AG04449 (cell line): ENCODE results near the gene CRABP2.

ENCODE experiments used
- CTCF ChIA-PET: fragments of 350-600 bp; formaldehyde crosslinking; extraction: SDS; loops from one replicate; lab custom pipeline; 2021; ENCODE audit warnings: antibody characterized with exemption; lab: Yijun Ruan, JAX
- POLR2A ChIA-PET: fragments of 400-600, 350-600 bp; formaldehyde crosslinking; extraction: SDS; loops from one replicate; lab custom pipeline; 2020; ENCODE audit warnings: antibody characterized with exemption, inconsistent platforms; lab: Yijun Ruan, JAX
- DNase-seq: peaks from one replicate; pipeline ENCODE4 v3.0.0-alpha.2; 2010; ENCODE audit warnings: low read depth, low spot score
- H3K4me3 ChIP-seq: 2 replicates; pipeline ENCODE4 v1.5.1; 2011; ENCODE audit warnings: low read depth, mild to moderate bottlenecking, control low read depth, low read length
- CTCF ChIP-seq: IDR thresholded peaks from one replicate; pipeline ENCODE4 v1.5.1; 2011; ENCODE audit warnings: mild to moderate bottlenecking, moderate library complexity, low read length, control low read depth, inconsistent platforms; ENCODE audit not compliant: insufficient read depth; ENCODE audit errors: missing control alignments

Gene CRABP2

GRCh38 chr1:156750711-156751450 is 45.5 kb upstream of the CRABP2 start:
- no peak for DNase-seq
- TF ChIP-seq CTCF, result no peak
- ChIA-PET POLR2A (interaction anchor here (0.9 to 3.1 kb wide), 8 partner anchors 10 to 108 kb away, joined by 3 to 18 read pairs (median 6); partner anchors contain the start of genes INSRR, ISG20L2, METTL25B and MRPL24), CTCF (interaction anchor here (0.9 to 3.4 kb wide), 4 partner anchors 24 to 107 kb away, joined by 3 to 15 read pairs (median 8); no protein-coding TSS in a partner anchor)
- H3K4me3 ChIP-seq, result peak overlapping the region; percentile 96

- CTCF ChIA-PET, result interaction anchor here (0.8 to 3.4 kb wide), 3 partner anchors 21 to 108 kb away, joined by 3 to 12 read pairs (median 3); no protein-coding TSS in a partner anchor
- DNase-seq, result no peak
- no peak for TF ChIP-seq CTCF
- POLR2A ChIA-PET, result interaction anchor here (1.1 to 3.1 kb wide), 3 partner anchors 9 to 22 kb away, joined by 4 to 18 read pairs (median 12); partner anchors contain the start of genes ISG20L2, METTL25B and MRPL24
- H3K4me3 ChIP-seq, result peak overlapping the region; percentile 96
Measured at GRCh38 chr1:156750191-156750672, 44.8 kb upstream of the CRABP2 start.

GRCh38 chr1:156749419-156750118 is 44.2 kb upstream of the CRABP2 start:
- POLR2A ChIA-PET, result interaction anchor here (1.1 to 3.1 kb wide), 2 partner anchors 9 to 22 kb away, joined by 4 to 18 read pairs; partner anchors contain the start of genes ISG20L2, METTL25B and MRPL24
- peak overlapping the region; percentile 96 for H3K4me3 ChIP-seq
- no peak for DNase-seq
- TF ChIP-seq CTCF, result no peak
- CTCF ChIA-PET, result interaction anchor here (0.8 to 3.4 kb wide), 3 partner anchors 20 to 60 kb away, joined by 3 to 12 read pairs (median 4); no protein-coding TSS in a partner anchor

- POLR2A ChIA-PET, result interaction anchor here (1.8 kb wide), 1 partner anchor 21 kb away, joined by 7 read pairs; the partner anchor contains the start of genes ISG20L2 and METTL25B
- peak overlapping the region; percentile 96 for H3K4me3 ChIP-seq
- no peak for DNase-seq
- no peak for TF ChIP-seq CTCF
- CTCF ChIA-PET, result interaction anchor here (0.8 to 1.8 kb wide), 2 partner anchors 22 to 23 kb away, joined by 4 to 16 read pairs; partner anchors contain the start of genes ISG20L2 and METTL25B
Measured at GRCh38 chr1:156748670-156749418, 43.5 kb upstream of the CRABP2 start.

- no peak for DNase-seq
- CTCF ChIA-PET, result interaction anchor here (0.8 to 1.9 kb wide), 11 partner anchors 18 to 180 kb away, joined by 3 to 16 read pairs (median 4); partner anchors contain the start of genes ISG20L2, METTL25B and NTRK1
- POLR2A ChIA-PET, result interaction anchor here (0.7 to 1.8 kb wide), 3 partner anchors 19 to 771 kb away, joined by 3 to 7 read pairs (median 3); partner anchors contain the start of genes ISG20L2 and METTL25B
- H3K4me3 ChIP-seq, result peak overlapping the region; percentile 96
- no peak for TF ChIP-seq CTCF
Measured at GRCh38 chr1:156747742-156748669, 42.6 kb upstream of the CRABP2 start.
